Eye (tissue), 1 donor: Measurements from ENCODE around the gene CDC42EP5.
"Not testable (repeated sequence)": the region's sequence is repeated elsewhere in the genome, so short reads cannot be mapped to it uniquely, and the experiment has no call there.

Experiments used
- DNase-seq: peaks from one replicate; pipeline ENCODE4 v3.0.0-alpha.2; 2015

Gene CDC42EP5

GRCh38 chr19:54473071-54473891 is at the start of gene CDC42EP5:
Gene CDC42EP5, minus strand, starts transcription at chr19:54473296. Its CDS starts 7,749 bp downstream, at chr19:54465547.
- DNase-seq, result peak; percentile 91

DNA sequence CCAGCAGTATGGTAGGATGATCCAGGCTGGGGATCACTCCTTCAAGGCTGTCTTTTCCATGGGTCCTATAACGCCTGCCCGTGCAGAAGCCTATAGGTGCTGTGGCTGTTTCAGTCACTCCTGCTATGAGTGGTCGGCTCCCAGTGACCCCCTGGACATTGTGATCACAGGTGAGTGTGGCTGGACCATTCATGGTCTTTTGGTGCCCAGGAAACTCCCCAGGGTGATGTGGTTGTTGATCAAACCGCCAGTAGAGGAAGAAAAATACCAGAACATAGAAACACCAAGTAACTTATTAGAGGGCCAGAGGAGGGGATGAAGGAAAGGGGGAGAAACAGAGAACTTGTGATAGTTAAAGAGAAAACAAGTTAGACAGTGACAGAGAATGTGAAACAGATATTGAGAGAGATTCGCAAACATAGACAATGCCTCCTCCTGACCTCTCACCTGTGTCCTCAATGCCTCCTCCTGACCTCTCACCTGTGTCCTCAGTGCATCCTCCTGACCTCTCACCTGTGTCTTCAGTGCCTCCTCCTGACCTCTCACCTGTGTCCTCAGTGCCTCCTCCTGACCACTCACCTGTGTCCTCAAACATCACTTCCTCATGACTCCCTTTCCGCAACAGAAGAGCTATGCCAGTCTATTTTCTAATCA is 48.9 kb upstream of the CDC42EP5 start:
- no peak for DNase-seq

GRCh38 chr19:54521022-54521859 is 48.1 kb upstream of the CDC42EP5 start:
- no peak for DNase-seq

DNA sequence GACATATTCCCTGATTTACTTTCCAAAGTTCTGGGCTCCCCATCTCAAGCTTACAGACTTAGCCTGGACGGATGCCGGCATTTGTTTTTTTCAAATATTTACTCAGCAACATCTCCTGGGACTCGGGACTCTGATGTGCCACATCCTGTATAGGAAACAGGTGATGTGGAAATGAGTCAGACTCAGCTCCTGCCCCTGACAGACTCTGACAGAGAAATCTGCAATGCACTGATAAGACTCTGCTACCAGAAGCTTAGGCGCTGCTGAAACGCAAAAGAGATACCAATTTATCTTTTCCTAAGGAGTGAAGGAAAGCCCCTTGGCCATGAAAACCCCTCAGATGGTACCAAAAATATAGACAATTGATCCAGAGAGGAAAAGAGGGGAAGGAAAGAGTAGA is 45.7 kb upstream of the CDC42EP5 start:
- DNase-seq, result no peak

GRCh38 chr19:54517483-54517882 is 44.4 kb upstream of the CDC42EP5 start:
- DNase-seq, result peak; percentile 77

- no peak for DNase-seq
These were observed 42.1 kb upstream of the CDC42EP5 start for GRCh38 chr19:54515156-54515555.

DNA sequence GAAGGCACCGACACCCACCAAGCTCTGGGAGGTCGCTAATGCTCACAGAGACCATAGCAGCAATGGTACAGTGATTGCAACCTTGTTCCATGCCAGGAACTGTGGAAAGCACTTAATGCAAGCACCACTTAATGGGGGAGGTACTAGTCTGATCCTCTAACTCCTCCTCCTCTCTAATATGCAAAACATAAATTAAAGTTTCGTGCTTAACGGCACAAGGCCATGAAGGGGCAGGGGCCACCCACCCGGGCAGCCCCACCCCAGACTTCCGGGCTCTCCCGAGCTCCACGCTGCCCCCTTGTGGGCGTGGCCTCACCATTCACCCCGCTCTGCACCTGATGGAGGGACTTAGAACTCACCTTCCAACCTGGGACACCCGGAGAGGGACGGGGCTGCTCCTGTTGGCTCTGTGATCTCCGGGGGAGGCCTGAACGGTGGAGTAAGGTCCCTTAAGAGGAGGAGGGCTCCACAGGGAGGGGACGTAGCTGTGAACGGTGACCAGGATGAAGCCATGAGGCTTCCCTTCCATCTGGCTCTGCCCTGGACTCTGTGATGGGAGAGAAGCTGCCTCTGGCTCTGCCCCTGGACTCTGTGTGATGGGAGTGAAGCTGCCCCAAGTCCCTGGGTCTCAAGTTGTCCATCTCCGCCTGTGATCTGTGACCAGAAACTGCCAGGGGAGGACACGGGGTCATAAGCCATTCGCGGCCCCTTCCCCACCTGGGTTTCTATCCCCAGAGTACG is 36.3 kb upstream of the CDC42EP5 start:
- DNase-seq, result not testable (repeated sequence)

GRCh38 chr19:54508487-54508886 is 35.4 kb upstream of the CDC42EP5 start:
- not testable (repeated sequence) for DNase-seq

DNA sequence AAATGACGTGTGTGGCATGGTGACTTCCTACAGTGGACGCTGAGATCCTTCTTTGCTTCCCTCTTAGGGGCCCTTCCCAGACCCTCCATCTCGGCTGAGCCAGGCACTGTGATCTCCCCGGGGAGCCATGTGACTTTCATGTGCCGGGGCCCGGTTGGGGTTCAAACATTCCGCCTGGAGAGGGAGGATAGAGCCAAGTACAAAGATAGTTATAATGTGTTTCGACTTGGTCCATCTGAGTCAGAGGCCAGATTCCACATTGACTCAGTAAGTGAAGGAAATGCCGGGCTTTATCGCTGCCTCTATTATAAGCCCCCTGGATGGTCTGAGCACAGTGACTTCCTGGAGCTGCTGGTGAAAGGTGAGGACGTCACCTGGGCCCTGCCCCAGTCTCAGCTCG is 34.7 kb upstream of the CDC42EP5 start:
- no peak for DNase-seq

GRCh38 chr19:54507038-54507717 is 34.1 kb upstream of the CDC42EP5 start:
- DNase-seq, result not testable (repeated sequence)

DNA sequence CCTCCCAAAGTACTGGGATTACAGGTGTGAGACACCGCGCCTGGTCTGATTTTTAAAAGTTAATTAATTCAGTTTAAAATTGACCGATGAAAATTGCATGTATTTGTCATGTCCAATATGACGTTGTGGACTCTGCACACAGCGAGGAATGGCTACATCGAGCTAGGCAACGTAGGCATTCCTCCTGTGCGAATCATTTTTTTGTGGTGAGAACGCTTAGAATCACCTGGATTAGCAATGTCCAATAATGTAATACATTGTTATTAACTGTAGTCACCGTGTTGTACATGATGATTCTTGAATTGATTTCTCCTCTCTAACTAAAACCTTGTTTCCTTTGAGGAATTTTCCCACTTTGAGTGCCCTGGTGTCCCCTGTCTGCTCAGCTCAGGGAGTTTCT is 33.0 kb upstream of the CDC42EP5 start:
- no peak for DNase-seq

GRCh38 chr19:54505542-54505941 is 32.4 kb upstream of the CDC42EP5 start:
- not testable (repeated sequence) for DNase-seq

- no peak for DNase-seq
These were observed 29.5 kb upstream of the CDC42EP5 start, which contains the start of gene LAIR2 for GRCh38 chr19:54502518-54503048. Gene LAIR2, plus strand, starts transcription at chr19:54502831. Its CDS starts 88 bp downstream, at chr19:54502919.

DNA sequence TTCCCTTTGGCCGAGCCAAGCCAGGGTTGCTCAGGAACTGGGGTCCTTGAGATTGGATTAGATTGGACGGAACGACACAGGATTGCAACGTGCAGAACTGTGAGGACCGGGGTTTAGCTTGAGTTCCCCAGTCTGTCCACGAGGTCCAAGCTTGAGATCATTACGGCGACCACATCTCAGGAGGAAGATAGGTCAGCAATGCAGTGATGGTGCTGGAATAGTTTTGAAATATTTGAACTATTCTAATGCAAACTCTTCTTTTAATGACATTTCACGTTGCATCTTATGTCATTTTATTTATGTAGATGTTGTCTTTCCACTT is 25.3 kb upstream of the CDC42EP5 start:
- DNase-seq, result not testable (repeated sequence)

- not testable (repeated sequence) for DNase-seq
These were observed 24.8 kb upstream of the CDC42EP5 start for GRCh38 chr19:54497747-54498450.

GRCh38 chr19:54495284-54495683 is 22.2 kb upstream of the CDC42EP5 start:
- not testable (repeated sequence) for DNase-seq

DNA sequence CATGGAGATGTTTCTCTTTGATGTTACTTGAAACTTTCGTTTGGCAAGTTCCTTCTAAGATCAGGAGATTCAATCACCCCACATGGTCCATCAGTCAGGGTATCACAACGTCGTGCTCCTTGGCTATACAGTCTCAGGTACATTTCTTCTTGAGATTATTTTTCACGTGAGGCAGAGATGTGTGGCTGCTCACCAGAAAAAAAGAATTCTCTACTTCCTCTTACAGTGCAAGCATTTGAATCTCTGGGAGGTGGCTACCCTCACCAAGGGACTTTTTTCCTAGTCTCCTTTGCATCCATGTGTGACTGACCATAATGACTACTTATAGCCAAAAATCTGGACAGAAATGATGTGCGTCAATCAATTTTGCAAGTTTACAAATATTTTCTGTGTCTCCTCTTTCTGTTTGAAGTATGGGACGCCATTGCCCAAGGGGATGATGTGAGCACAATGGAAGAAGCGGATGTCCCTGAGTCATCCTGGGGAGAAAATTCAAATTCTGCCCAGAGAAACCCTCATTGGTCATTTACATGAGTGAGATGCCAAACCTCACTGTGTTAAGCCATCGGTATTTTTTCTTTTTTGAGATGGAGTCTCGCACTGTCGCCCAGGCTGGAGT is 21.0 kb upstream of the CDC42EP5 start:
- DNase-seq, result no peak

DNA sequence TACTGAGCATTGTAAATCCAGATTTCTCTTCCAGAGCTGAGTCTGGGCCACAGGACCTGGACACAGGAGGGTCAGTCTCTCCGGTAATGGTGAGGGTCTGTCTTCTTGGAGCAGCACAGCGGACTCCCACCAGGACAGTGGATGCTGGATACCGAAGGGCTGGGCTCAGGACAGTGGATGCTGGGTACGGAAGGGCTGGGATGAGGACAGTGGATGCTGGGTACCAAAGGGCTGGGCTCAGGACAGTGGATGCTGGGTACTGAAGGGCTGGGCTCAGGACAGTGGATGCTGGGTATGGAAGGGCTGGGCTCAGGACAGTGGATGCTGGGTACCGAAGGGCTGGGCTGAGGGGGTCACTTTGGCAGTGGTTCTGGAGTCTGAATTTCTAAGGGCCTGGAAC is 20.0 kb upstream of the CDC42EP5 start:
- DNase-seq, result not testable (repeated sequence)

DNA sequence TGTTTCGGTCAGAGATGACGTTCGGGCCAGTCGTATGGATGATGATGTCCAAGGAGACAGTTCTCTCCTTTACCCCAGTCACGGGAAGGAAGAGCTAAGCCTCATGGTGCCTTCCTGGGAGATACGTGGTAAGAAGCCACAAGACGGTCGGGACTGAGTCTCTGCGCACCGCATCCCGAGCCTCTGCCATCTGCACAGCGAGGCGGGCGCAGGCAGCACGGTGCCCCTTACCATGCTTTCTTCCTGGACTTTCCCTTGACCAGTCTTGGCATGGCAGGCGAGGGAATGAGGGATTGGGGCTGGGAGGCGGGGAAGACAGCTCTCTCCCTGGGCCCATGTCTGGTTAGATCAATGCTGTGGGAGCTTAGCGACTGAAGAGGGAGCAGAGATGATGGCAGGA is 19.5 kb upstream of the CDC42EP5 start:
- DNase-seq, result no peak

GRCh38 chr19:54489766-54490165 is 16.7 kb upstream of the CDC42EP5 start:
- DNase-seq, result no peak

- no peak for DNase-seq
These were observed 16.2 kb upstream of the CDC42EP5 start for GRCh38 chr19:54489341-54489740.
